ENCODE data around the gene PCDHGA10.

GRCh38 chr5:141374627-141375026 is 38.2 kb upstream of the PCDHGA10 start:
- TF ChIP-seq CTCF (conservative IDR thresholded peaks at IDR 0.05; ENCODE audit: low read length) (no peak), EZH2phosphoT487 (IDR thresholded peaks at IDR 0.05; ENCODE audit: borderline replicate concordance, low read depth, low read length) (no peak)

Measured in OCI-LY7 (cell line).